GM19239 (cell line): Measurements from ENCODE around the gene TGFBR3.
"Not testable (repeated sequence)": the region's sequence is repeated elsewhere in the genome, so short reads cannot be mapped to it uniquely, and the experiment has no call there.

Experiments used
- DNase-seq: peaks from one replicate; pipeline ENCODE4 v3.0.0; 2011; ENCODE audit warnings: low spot score; ENCODE audit not compliant: insufficient read length
- FAIRE-seq: peaks from 2 replicates; lab custom pipeline; 2011; peaks lifted over from hg19 to GRCh38; lab: Jason Lieb, UNC

The TGFBR3 gene

GRCh38 chr1:91674107-91674506 is 211.8 kb downstream of the TGFBR3 start:
- FAIRE-seq, result no peak
- no peak for DNase-seq

GRCh38 chr1:91673613-91674012 is 212.3 kb downstream of the TGFBR3 start:
- FAIRE-seq, result no peak
- DNase-seq, result no peak

- DNase-seq (no peak), FAIRE-seq (no peak)
Measured at GRCh38 chr1:91672601-91673161, 213.3 kb downstream of the TGFBR3 start.

- no peak for FAIRE-seq
- DNase-seq, result no peak
Measured at GRCh38 chr1:91670781-91671180, 215.2 kb downstream of the TGFBR3 start.

- no peak for FAIRE-seq
Measured at GRCh38 chr1:91669584-91670350, 216.2 kb downstream of the TGFBR3 start.

GRCh38 chr1:91666651-91667050 is 219.3 kb downstream of the TGFBR3 start:
- not testable (repeated sequence) for FAIRE-seq, DNase-seq

More at GRCh38 chr1:91669584-91670350, 216.2 kb downstream of the TGFBR3 start:
- no peak for DNase-seq

- FAIRE-seq, result no peak
- DNase-seq, result no peak
Measured at GRCh38 chr1:91661121-91661520, 224.8 kb downstream of the TGFBR3 start.

GRCh38 chr1:91660708-91661107 is 225.2 kb downstream of the TGFBR3 start:
- no peak for FAIRE-seq

GRCh38 chr1:91655912-91656449 is 230.0 kb downstream of the TGFBR3 start:
- FAIRE-seq, result no peak
- no peak for DNase-seq

More at GRCh38 chr1:91660708-91661107, 225.2 kb downstream of the TGFBR3 start:
- no peak for DNase-seq

- FAIRE-seq, result no peak
- no peak for DNase-seq
Measured at GRCh38 chr1:91653183-91653582, 232.8 kb downstream of the TGFBR3 start.

GRCh38 chr1:91651661-91652071 is 234.3 kb downstream of the TGFBR3 start:
- FAIRE-seq, result no peak
- DNase-seq, result no peak

GRCh38 chr1:91651243-91651642 is 234.7 kb downstream of the TGFBR3 start:
- DNase-seq (no peak), FAIRE-seq (no peak)

- DNase-seq (no peak), FAIRE-seq (no peak)
Measured at GRCh38 chr1:91650764-91651163, 235.2 kb downstream of the TGFBR3 start.

- no peak for FAIRE-seq
- DNase-seq, result no peak
Measured at GRCh38 chr1:91647061-91647460, 238.9 kb downstream of the TGFBR3 start.

GRCh38 chr1:91645031-91645430 is 240.9 kb downstream of the TGFBR3 start:
- no peak for DNase-seq
- FAIRE-seq, result no peak

- DNase-seq (no peak), FAIRE-seq (no peak)
Measured at GRCh38 chr1:91643431-91643830, 242.5 kb downstream of the TGFBR3 start.

- DNase-seq (no peak), FAIRE-seq (no peak)
Measured at GRCh38 chr1:91640877-91641526, 244.9 kb downstream of the TGFBR3 start.

GRCh38 chr1:91637539-91637994 is 248.4 kb downstream of the TGFBR3 start:
- no peak for FAIRE-seq
- no peak for DNase-seq

- no peak for FAIRE-seq
- no peak for DNase-seq
Measured at GRCh38 chr1:91635763-91636162, 250.2 kb downstream of the TGFBR3 start.

GRCh38 chr1:91633438-91633837 is 252.5 kb downstream of the TGFBR3 start:
- no peak for FAIRE-seq

More at GRCh38 chr1:91633438-91633837, 252.5 kb downstream of the TGFBR3 start:
- DNase-seq, result no peak
